Esophagus (tissue), 2 donors: ENCODE data around the gene DUSP14. TPM values are rescaled to one million over a fixed set of nuclear protein-coding genes. Genes with fewer than 3 reads are reported as not detected.

Source experiments
- H3K27ac ChIP-seq, 2 donors: one replicate each; pipeline ENCODE4 v1.5.1; 2013; ENCODE audit warnings: low read depth in 2 of 2, mild to moderate bottlenecking in 2 of 2, inconsistent platforms in 1 of 2, low read length in 1 of 2, moderate library complexity in 1 of 2
- H3K27me3 ChIP-seq, 2 donors: one replicate each; pipeline ENCODE4 v1.6.1; 2013; ENCODE audit warnings: low read length in 2 of 2, control low read depth in 1 of 2, mild to moderate bottlenecking in 1 of 2; ENCODE audit not compliant: insufficient read depth in 2 of 2, control insufficient read depth in 1 of 2
- H3K36me3 ChIP-seq, 2 donors: one replicate each; pipeline ENCODE4 v1.6.1; 2013; ENCODE audit warnings: low read length in 1 of 2; ENCODE audit not compliant: control insufficient read depth in 2 of 2, insufficient read depth in 2 of 2
- H3K4me1 ChIP-seq, 2 donors: one replicate each; pipeline ENCODE4 v1.6.1; 2013; ENCODE audit warnings: low read length in 1 of 2; ENCODE audit not compliant: control insufficient read depth in 2 of 2, insufficient read depth in 2 of 2
- H3K4me3 ChIP-seq, 2 donors: one replicate each; pipeline ENCODE4 v1.5.1; 2013; ENCODE audit warnings: low read length in 2 of 2, mild to moderate bottlenecking in 2 of 2, low read depth in 1 of 2, moderate library complexity in 1 of 2
- H3K9me3 ChIP-seq, 2 donors: one replicate each; pipeline ENCODE4 v1.6.1; 2013; ENCODE audit warnings: mild to moderate bottlenecking in 2 of 2, low read depth in 1 of 2, low read length in 1 of 2, moderate library complexity in 1 of 2; ENCODE audit not compliant: control insufficient read depth in 2 of 2, insufficient read depth in 1 of 2
- WGBS, 2 donors: extraction: QIAGEN DNeasy Blood & Tissue Kit; methylation state at CpG; one replicate each; pipeline ENCODE4 v1.1.7; 2013; 5-methylcytosine and 5-hydroxymethylcytosine counted together
- polyA plus RNA-seq, 2 donors: library from polyadenylated mRNA; stranded (reverse); fragments of 200-250 nt; gene quantifications; one replicate each; pipeline ENCODE4 v1.2.3, GENCODE V29; 2013
- donor health status: healthy with polysubstance abuse.
- donor health status: Bipolar disorder and iron deficiency.

Gene DUSP14
- polyA plus RNA-seq, 2 donors = 13.2 to 31.5 TPM

DNA sequence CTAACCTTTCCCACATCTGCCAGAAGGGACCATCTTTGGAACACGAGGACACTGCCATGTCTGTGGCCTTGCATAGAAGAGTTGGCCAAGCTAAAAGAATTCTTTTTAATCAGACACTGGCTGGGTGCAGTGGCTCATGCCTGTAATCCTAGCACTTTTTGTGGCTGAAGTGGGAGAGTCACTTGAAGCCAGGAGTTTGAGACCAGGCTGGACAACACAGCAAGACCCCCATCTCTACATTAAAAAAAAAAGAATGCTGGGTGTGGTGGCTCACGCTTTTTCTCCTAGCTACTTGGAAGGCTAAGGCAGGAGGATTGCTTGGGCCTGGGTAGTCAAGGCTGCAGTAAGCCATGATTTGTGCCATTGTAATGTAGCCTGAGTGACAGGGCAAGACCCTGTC is 9.3 kb upstream of the DUSP14 start:
- H3K27me3 ChIP-seq = no peaks in the 10 kb centered on the region
- no peak overlapping the region for H3K4me3 ChIP-seq
- no peaks in the 10 kb centered on the region for H3K4me1 ChIP-seq
- H3K36me3 ChIP-seq = peaks cover 0 to 4% of the 10 kb centered on the region in 2 donors
- WGBS, 2 donors = 86 to 88% methylated on average over 2 of the region's 2 CpGs
- H3K9me3 ChIP-seq = no peaks in the 10 kb centered on the region
- no peak overlapping the region for H3K27ac ChIP-seq

DNA sequence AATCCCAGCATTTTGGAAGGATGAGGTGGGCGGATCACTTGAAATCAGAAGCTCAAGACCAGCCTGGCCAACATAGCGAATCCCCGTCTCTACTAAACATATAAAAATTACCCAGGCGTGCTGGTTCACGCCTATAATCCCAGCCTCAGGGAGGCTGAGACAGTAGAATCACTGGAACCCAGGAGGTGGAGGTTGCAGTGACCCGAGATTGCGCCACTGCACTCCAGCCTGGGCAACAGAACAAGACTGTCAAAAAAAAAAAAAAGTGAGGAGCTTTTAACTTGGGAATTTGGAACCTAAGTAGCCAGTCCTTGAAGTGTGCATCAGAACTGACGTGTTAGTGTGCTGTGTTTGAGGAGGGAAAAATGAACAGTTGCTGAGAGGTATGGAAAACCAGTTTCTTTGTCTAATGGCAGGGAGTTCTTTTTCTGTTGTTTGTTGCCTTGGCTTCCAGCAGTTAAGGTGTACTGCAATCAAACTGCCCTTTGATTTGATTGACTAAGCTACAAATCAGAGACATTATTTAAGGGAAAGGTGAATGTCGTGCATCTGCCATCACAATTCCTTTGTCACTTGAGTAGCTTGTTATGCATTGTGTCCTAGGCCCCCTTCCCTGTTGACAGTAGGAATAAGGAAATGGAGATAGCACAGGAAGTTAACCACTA is 8.6 kb upstream of the DUSP14 start:
- Histone ChIP-seq H3K27ac (peak overlapping the region in 1 of 2 donors; percentile 6), H3K27me3 (no peaks in the 10 kb centered on the region), H3K36me3 (peaks cover 0 to 4% of the 10 kb centered on the region in 2 donors), H3K4me1 (no peaks in the 10 kb centered on the region), H3K4me3 (no peak overlapping the region), H3K9me3 (no peaks in the 10 kb centered on the region)
- WGBS, 2 donors = 56 to 70% methylated on average over 9 of the region's 9 CpGs

DNA sequence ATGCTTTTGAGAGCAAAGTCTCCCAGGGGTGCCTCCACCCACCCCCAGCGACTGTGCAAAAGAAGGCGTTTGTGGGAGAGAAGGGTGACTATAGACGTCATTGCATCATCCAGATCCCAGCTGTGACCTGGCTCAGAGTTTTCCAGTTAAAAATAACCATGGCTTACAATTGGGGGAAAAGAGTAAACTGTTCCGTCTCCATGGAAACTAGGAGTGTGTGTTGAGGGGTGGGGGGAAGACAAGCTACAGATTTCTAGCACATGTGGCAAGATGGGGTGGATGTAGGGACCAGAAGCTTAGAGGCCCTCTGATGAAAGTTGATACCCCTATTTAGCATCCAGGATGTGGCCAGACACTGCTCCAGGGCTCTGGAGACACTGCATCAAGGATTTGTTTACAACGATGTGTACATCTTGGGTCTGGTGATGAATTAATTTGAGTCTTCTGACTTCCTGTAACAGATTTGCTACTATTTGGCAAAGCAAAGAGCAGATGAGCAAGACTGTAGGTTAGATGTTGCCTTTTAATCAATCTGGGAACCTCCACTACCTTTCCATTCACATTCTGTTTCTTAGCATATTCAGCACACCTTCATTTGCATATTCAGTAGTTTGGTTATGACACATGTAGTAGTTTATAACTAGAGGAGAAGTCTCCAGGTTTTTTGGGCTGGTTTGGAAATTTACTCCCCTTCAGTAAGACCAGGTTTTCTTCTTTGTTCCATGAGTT is 6.2 kb upstream of the DUSP14 start:
- 52 to 58% methylated on average over 5 of the region's 5 CpGs for WGBS, 2 donors
- Histone ChIP-seq H3K9me3 (no peaks in the 10 kb centered on the region), H3K4me3 (no peak overlapping the region), H3K27me3 (no peaks in the 10 kb centered on the region), H3K36me3 (peaks cover 0 to 2% of the 10 kb centered on the region in 2 donors), H3K4me1 (no peaks in the 10 kb centered on the region), H3K27ac (no peak overlapping the region)

DNA sequence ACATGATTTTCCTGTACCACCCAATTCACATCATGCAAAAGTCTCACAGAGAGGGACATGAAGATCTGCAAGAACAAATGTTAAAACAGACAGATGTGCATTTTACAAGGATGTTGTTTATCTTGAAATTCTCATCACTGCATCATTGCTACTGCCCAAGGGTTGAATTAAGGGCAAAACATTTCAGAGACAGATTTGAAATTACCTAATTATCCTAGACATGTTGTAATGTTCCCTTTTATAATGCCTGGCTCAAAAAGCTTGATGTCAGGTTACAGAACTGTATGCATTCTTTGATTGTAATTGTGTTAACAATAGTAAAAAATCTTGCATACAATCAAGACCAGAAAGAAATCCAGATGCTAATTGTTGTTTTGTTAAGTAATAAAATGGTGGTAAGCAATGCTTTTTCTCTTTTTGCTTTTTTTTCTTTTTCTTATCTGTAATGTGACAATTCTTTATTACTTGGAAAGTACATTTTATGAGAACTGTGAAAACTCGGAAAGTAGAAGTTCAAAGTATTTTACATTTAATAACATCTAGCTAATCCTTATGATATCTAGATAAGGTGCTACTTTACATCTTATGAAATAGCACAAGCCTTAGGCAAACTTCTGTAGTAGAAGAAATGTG is 3.6 kb upstream of the DUSP14 start:
- Histone ChIP-seq H3K4me3 (no peak overlapping the region), H3K9me3 (no peaks in the 10 kb centered on the region), H3K27ac (no peak overlapping the region), H3K27me3 (no peaks in the 10 kb centered on the region), H3K36me3 (no peaks in the 10 kb centered on the region), H3K4me1 (no peaks in the 10 kb centered on the region)
- WGBS, 2 donors = 84 to 92% methylated on average over 1 of the region's 1 CpG

DNA sequence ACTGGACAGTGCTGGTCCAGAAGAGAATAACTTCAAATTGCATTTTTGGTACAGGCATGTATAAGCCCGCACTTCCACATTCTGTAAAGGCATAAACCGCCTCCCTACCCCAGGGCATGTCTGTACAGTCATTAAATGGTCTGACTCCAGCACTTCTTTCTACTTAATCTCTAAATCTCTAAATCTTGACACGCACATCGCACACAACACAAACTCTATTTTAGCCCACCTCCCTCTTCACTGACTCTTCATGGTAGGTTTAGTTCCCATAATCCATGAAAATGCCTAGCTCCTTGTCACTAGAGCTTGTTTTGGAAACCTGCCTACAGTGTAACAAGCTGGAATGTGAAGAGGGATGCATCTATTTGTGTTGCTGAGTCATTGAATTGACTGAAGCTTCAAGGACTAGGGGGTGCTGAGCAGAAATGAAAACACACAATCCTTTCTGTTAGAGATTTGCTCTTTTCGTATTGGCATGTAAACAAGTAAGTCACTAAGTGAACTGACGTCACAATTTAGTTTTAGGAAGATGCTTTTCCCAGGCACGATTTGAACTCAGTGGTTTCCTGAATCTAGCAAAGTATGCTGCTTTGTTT is 1.6 kb upstream of the DUSP14 start:
- WGBS, 2 donors = 19% methylated on average over 7 of the region's 7 CpGs
- no peaks in the 10 kb centered on the region for H3K27me3 ChIP-seq
- no peaks in the 10 kb centered on the region for H3K9me3 ChIP-seq
- H3K27ac ChIP-seq = peak overlapping the region in 1 of 2 donors; percentile 98
- H3K36me3 ChIP-seq = no peaks in the 10 kb centered on the region
- H3K4me3 ChIP-seq = no peak overlapping the region
- no peaks in the 10 kb centered on the region for H3K4me1 ChIP-seq

DNA sequence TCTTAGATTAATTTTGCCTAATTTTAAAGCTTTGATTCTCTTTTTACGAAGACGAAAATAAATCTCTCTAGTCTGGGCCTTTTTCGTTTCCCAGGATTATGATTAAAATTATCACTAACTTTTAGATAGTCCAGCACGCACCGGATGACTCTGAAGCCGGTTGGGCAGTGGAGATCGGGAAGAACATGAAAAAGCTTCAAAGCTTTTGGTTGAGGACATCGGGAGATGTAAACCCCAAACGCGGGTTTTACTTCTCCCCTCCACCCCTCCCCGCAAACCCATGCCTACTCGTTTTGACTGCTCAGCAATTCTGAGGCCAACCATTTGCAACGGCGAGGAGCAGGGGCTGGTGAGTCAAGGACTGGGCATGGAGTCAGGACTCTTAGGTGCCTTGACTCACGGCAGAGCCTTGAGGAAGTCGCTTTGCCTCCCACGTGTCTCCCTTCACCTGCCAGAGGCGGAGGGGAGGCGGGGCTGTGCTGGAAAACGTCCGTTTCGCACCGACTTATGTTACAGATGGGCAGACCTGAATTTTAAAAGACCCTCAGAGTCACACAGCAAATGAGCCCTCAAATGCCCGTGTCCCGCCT is 989 bp upstream of the DUSP14 start:
- Histone ChIP-seq H3K36me3 (no peaks in the 10 kb centered on the region), H3K27ac (peak overlapping the region; percentile 86 to 98), H3K9me3 (no peaks in the 10 kb centered on the region), H3K4me1 (no peaks in the 10 kb centered on the region), H3K4me3 (peak overlapping the region; percentile 55 to 64), H3K27me3 (no peaks in the 10 kb centered on the region)
- WGBS, 2 donors = 1 to 2% methylated on average over 25 of the region's 25 CpGs

DNA sequence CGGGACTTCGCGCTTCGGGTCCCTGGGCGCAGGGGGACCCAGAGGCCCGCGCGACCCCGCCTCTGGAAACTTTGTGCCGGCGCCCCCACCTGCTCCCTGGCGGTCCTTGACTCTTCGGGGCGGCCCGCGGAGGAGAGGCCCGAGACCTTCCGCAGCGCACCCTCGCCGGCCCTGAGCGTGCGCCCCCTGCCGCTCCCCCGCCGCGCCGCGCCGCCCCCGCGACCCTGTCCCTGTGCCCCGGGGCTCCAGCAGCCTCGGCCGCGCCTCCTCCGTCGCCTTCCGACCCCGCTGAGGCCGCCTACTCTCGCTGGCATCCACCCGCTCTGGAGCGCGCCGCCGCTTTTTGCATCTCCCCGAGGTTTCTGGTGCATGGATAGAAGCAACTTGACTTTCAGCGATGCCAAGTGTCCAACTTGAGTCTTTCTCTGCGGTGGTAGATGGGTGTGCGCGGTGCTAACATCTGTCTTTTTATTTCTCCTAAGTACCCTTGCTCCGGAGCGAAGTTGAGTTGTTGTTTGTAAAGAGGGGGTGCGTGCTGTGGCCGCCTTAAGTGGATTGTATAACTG is 414 bp downstream of the DUSP14 start:
- Histone ChIP-seq H3K27me3 (no peaks in the 10 kb centered on the region), H3K4me3 (peak overlapping the region; percentile 55 to 64), H3K36me3 (no peaks in the 10 kb centered on the region), H3K9me3 (no peaks in the 10 kb centered on the region), H3K27ac (peak overlapping the region; percentile 86 to 98), H3K4me1 (no peaks in the 10 kb centered on the region)
- 0 to 1% methylated on average over 40 to 56 of the region's 56 CpGs for WGBS, 2 donors

DNA sequence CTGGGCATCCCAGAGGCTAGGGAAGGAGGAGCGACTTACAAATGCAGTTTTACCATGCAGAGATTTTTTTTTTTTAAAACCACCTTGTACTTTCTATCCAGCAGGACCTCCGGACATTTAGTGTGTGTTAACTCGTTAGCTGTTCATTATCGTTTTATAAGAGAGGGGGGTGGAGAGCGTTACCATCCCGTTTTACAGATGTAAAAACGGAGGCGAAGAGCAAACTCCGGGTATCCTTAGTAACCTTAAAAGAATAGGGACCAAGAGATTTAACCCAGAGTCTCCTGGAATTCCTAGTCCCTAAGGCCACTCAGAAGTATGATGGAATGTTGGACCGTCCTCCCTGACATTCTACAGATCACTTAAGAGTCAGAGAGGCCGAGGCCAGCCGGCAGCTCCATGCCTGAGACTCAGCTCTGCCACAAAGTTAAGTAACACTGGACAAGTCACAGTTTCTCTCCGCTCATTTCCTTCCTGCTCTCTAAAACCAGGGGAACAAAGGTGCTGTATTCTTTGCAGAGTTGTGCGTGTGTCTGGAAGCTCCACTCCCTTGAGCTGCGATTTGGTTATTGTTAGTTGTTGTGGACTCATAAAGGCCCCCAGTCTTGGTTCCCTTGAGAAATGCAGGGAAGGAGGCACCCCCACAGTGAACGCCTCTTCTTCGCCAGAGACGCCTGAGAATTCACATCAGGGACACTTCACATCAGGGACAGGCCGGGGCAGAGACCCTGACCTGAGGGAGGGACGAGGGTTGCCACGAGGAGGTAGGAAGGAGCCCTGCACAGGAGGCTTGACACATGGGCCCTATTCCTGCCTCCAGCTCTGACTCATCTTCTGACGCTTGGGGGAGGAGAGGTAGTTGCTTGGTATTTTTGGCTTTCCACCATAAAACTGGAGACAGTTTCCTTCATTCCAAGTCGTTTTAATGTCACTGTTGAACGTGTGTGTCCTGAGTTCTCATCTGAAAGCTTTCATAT is 1.2 kb downstream of the DUSP14 start:
- 16 to 27% methylated on average over 24 of the region's 24 CpGs for WGBS, 2 donors
- Histone ChIP-seq H3K9me3 (no peaks in the 10 kb centered on the region), H3K36me3 (no peaks in the 10 kb centered on the region), H3K27ac (peak overlapping the region; percentile 86 to 98), H3K27me3 (no peaks in the 10 kb centered on the region), H3K4me3 (peak overlapping the region; percentile 55 to 64), H3K4me1 (no peaks in the 10 kb centered on the region)
